ENCODE data around the gene EPRS1. TPM values are rescaled to one million over a fixed set of nuclear protein-coding genes. Genes with fewer than 3 reads are reported as not detected.

Gene EPRS1
- total RNA-seq, 1 experiment from 2014 or later, result 121 TPM

GRCh38 chr1:220045356-220046051, 801 bp downstream of the EPRS1 start:
- no CpG with 5 or more reads among the region's 17 CpGs for WGBS (ENCODE audit: extremely low coverage, insufficient read length, low lambda C conversion rate)
- no peak overlapping the region for H3K56ac ChIP-seq (ENCODE audit: insufficient read length, low read depth, low read length)
- no peak overlapping the region for H2BK120ac ChIP-seq (ENCODE audit: low read depth, low read length, poor library complexity, severe bottlenecking)
- no peak overlapping the region for H2BK15ac ChIP-seq (ENCODE audit: low read depth, low read length)
- H3K9me3 ChIP-seq (ENCODE audit: control insufficient read depth, low read depth, low read length), result no peaks in the 10 kb centered on the region
- Mint-ChIP-seq H3K4me1 (peaks cover 6 to 11% of the 10 kb centered on the region in 2 experiments; a peak in 3 of 4 replicates), H3K9me3 (no peaks in the 10 kb centered on the region), H3K36me3 (ENCODE audit: insufficient read depth in 1 of 3, low read depth in 3 of 3) (peaks cover 0 to 13% (median 0%) of the 10 kb centered on the region in 3 experiments; a peak in 4 of 7 replicates), H3K4me3 (peak overlapping the region; percentile 87 to 93), H3K27ac (peak overlapping the region; percentile 70 to 97 (median 96); a peak in 6 of 7 replicates), H3K27me3 (ENCODE audit: low read depth) (no peaks in the 10 kb centered on the region)
- no peak overlapping the region for H3K18ac ChIP-seq (ENCODE audit: insufficient read length, low read depth, low read length)
- H3K23ac ChIP-seq (ENCODE audit: insufficient read length, low read depth, low read length), result no peak overlapping the region
- no peak for TF ChIP-seq CTCF (conservative IDR thresholded peaks at IDR 0.05)
- H2BK20ac ChIP-seq (ENCODE audit: low read depth, low read length, poor library complexity, severe bottlenecking), result no peak overlapping the region
- no peak overlapping the region for H4K5ac ChIP-seq (ENCODE audit: insufficient read length, low read depth, low read length)
- H3T11ph ChIP-seq (ENCODE audit: low read length), result no peak overlapping the region
- peaks cover 3% of the 10 kb centered on the region for H3K79me1 ChIP-seq (ENCODE audit: insufficient read depth, low read depth, low read length, poor library complexity, severe bottlenecking)
- no peak overlapping the region for H3K4ac ChIP-seq (ENCODE audit: low read depth, low read length)
- no peaks in the 10 kb centered on the region for H4K20me1 ChIP-seq (ENCODE audit: control insufficient read depth, insufficient read depth, insufficient read length)
- peak overlapping the region; percentile 24; the same call in 1 of the 2 replicates for H3K14ac ChIP-seq (ENCODE audit: insufficient read depth, low read length)
- no peak overlapping the region for H2BK5ac ChIP-seq (ENCODE audit: insufficient read length, low read length)
- H2AFZ ChIP-seq (ENCODE audit: low read length), result no peak overlapping the region
- no peak overlapping the region for H4K8ac ChIP-seq (replicated peaks; ENCODE audit: insufficient read length, low read depth, low read length)
- no peak for DNase-seq
- H4K91ac ChIP-seq (ENCODE audit: insufficient read length, low read depth, low read length), result no peak overlapping the region
- H3K4me2 ChIP-seq (ENCODE audit: insufficient read depth, insufficient read length, low read length), result peak overlapping the region; percentile 58
- H3K23me2 ChIP-seq (ENCODE audit: insufficient read length, low read depth, low read length, poor library complexity, severe bottlenecking), result no peaks in the 10 kb centered on the region
- H3K27ac ChIP-seq (ENCODE audit: insufficient read length, low read depth, low read length), result no peak overlapping the region
- H3K27me3 ChIP-seq (ENCODE audit: insufficient read depth, low read length), result no peaks in the 10 kb centered on the region
- no peak overlapping the region for H2BK12ac ChIP-seq (ENCODE audit: insufficient read length, low read depth, low read length)
- H2AK5ac ChIP-seq (ENCODE audit: insufficient read length, low read length), result no peak overlapping the region
- peak overlapping the region; percentile 73 for H3K9ac ChIP-seq (ENCODE audit: extremely low read depth, insufficient read length, low read length)
- peaks cover 14% of the 10 kb centered on the region; the same call in 1 of the 2 replicates for H3K79me2 ChIP-seq (ENCODE audit: insufficient read depth, low read length)
- H3K4me1 ChIP-seq (ENCODE audit: insufficient read depth, low read length), result no peaks in the 10 kb centered on the region

Measured in H9 (cell line).